ENCODE measurements around the gene GGTA1.

DNA sequence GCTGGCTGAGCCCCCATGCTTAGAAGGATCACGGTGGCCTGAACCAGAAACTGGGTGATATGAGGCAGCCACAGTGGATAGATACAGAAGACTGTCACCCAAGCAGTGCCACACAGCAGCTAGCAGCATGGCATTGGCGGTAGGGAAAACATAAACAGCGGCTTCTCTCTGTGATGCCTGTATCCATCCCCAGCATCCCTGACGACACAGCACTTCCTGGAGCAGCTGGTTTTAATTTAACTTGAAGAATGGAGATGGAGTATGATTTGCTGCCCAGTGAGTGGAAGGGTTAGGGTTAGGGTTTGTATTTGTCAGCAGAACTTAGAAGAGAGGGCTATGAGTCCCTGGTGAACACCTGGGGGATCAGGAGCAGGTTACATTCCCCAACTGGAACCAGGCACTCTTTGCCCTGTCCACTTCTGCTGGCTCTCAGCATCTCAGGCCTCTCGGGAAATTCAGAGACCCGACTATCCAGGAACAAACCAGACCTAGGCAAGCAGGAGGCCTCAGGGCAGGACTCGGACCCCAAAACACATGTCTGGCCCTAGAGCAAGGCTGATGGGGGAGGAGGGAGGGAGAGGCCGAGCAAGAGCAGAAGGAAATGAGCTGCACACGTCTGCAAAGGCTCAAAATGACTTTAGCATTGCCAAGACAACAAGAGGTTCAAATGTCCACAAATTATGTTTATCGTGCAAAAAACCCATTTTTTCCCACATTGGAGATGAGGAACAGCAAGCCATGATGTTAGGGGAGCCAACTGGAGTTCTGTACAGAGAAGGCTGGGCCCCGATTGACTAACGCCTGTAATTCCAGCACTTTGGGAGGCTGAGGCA, 6.5 kb upstream of the GGTA1 start:
- TF ChIP-seq POLR2A (IDR thresholded peaks at IDR 0.05; ENCODE audit: low read depth, low read length) (no peak), POLR2AphosphoS5 (IDR thresholded peaks at IDR 0.05; ENCODE audit: low read depth, low read length) (no peak), TAF1 (IDR thresholded peaks at IDR 0.05; ENCODE audit: borderline replicate concordance, low read depth, low read length) (no peak)
